GM18520 (cell line): ENCODE results near the gene OASL.
A peak's percentile ranks its signal among the peaks of the same experiment; 100 is the strongest.

Source experiments
- ATAC-seq: cut with Tn5 transposase; IDR thresholded peaks from one replicate; pipeline ENCODE4 v1.9.1; 2021; ENCODE audit not compliant: unreplicated experiment

Gene OASL

GRCh38 chr12:121015825-121016766 lies 22.9 kb downstream of the OASL start, which contains the start of gene C12orf43:
Gene C12orf43, minus strand, starts transcription at chr12:121016487. Its CDS starts 13 bp downstream, at chr12:121016474.
- peak; percentile 87 for ATAC-seq

DNA sequence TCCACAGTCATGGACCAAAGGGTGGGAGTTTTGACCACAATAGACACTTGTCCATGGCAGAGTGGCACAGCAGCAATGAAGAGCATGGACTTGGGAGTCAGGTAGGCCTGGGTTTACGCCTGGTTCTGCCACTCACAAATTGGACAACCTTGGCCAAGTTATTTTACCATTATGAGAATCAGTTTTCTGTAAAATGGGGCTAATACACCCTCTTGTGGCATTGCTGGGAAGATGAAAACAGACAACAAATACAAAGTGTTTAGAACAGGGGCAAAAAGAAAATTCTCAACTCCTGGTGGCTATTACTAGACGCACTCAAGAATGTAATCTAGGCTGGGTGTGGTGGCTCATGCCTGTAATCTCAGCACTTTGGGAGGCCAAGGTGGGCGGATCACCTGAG lies 25.3 kb downstream of the OASL start:
- no peak for ATAC-seq

DNA sequence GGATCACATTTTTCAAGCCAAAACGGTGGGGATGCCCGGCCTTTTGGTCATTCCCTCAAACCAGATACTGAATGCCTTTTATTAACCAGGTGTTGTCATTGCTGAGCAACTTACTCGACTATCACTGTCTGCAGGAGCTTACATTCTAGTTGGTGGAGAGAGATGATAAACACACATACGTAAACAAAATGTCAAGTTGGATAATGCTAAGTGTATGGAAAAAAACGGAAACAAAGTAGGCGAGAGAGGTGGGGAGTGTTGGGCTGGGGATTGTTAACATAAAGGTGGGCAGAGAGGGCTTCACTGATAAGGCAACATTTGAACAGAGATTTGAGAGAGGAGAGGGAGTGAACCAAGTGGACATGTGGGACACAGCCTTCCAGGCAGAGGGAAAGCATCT lies 27.2 kb downstream of the OASL start:
- ATAC-seq = no peak

GRCh38 chr12:121010860-121011259 lies 28.2 kb downstream of the OASL start:
- ATAC-seq = no peak

GRCh38 chr12:121009741-121010140 lies 29.3 kb downstream of the OASL start:
- no peak for ATAC-seq

GRCh38 chr12:121008347-121009098 lies 30.5 kb downstream of the OASL start:
- no peak for ATAC-seq

GRCh38 chr12:121005346-121005815 lies 33.7 kb downstream of the OASL start:
- ATAC-seq = no peak

DNA sequence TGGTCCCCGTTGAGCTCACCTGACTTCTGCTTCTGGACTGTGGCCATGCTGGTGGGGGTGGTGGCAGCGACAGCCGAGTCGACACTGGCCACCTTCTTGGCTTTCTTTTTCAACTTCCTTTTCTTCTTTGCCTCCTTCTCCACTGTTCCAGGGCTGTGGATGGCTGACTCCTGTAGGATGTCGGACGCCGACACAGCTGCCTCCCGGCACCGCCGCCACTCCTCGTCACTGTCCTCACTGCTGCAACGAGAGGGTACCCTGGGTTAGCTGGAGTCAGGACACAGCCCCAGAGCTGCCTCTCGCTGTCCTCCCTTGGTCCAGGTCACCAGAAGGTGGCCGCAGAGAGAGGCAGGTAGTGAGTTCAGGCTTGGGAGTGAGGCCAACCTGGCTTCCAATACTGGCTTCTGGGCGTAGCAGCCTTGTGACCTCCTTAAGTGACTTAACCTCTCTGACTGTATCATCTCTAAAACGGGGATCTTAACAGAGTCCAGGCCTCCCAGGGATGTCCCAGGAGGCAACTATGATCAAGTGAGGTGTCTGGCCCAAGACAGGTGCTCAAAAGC lies 34.7 kb downstream of the OASL start:
- ATAC-seq = no peak

GRCh38 chr12:121003650-121004049 lies 35.4 kb downstream of the OASL start:
- ATAC-seq = no peak

DNA sequence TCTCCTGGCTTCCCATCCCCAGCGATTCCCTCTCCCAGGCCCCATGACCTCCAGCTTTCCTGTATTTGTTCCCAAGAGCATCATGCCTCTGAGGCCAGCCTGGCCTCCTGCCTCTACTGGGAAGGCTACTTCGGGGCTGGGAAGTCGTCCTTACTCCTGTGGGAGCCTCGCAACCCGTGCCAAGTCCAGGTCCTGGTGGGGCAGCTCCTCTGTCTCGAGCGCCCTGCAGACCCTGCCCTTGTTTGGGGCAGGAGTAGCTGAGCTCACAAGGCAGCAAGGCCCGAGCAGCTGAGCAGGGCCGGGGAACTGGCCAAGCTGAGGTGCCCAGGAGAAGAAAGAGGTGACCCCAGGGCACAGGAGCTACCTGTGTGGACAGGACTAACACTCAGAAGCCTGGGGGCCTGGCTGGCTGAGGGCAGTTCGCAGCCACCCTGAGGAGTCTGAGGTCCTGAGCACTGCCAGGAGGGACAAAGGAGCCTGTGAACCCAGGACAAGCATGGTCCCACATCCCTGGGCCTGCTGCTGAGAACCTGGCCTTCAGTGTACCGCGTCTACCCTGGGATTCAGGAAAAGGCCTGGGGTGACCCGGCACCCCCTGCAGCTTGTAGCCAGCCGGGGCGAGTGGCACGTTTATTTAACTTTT lies 37.1 kb downstream of the OASL start:
- no peak for ATAC-seq

DNA sequence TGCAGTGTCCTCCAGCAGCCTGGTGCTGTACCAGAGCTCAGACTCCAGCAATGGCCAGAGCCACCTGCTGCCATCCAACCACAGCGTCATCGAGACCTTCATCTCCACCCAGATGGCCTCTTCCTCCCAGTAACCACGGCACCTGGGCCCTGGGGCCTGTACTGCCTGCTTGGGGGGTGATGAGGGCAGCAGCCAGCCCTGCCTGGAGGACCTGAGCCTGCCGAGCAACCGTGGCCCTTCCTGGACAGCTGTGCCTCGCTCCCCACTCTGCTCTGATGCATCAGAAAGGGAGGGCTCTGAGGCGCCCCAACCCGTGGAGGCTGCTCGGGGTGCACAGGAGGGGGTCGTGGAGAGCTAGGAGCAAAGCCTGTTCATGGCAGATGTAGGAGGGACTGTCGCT lies 38.0 kb downstream of the OASL start:
- ATAC-seq = no peak

GRCh38 chr12:121000530-121000929 lies 38.5 kb downstream of the OASL start:
- no peak for ATAC-seq

DNA sequence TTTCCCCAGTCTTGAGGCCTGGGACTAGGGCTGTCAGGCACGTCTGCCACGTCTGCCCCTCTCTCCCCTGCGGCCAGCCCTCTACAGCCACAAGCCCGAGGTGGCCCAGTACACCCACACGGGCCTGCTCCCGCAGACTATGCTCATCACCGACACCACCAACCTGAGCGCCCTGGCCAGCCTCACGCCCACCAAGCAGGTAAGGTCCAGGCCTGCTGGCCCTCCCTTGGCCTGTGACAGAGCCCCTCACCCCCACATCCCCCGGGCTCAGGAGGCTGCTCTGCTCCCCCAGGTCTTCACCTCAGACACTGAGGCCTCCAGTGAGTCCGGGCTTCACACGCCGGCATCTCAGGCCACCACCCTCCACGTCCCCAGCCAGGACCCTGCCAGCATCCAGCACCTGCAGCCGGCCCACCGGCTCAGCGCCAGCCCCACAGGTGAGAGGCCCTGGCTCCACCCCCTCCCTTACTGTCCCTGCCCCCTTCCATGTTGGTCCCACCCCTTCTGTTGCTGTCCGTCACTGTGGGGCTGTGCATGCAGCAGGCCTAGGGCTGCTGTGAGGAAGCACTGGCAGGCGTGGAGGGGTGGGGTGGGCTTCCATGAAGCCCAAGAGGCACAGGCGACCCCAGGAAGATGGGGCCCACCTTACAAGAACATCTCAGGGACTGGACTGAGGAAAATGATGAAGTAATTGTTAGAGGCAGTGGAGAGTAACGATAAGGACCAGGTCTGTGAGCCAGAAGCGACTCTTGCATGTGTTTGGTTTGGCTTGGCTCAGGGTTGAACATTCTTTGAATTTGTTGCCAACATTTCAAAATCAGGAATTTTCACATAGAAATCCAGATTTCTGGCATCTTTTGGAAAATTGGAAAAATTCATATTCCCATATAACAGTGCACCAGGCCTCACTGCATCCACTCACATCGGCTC lies 39.6 kb downstream of the OASL start:
- ATAC-seq = no peak

GRCh38 chr12:120998435-120998834 lies 40.6 kb downstream of the OASL start:
- no peak for ATAC-seq

GRCh38 chr12:120997448-120997847 lies 41.6 kb downstream of the OASL start:
- ATAC-seq = no peak

DNA sequence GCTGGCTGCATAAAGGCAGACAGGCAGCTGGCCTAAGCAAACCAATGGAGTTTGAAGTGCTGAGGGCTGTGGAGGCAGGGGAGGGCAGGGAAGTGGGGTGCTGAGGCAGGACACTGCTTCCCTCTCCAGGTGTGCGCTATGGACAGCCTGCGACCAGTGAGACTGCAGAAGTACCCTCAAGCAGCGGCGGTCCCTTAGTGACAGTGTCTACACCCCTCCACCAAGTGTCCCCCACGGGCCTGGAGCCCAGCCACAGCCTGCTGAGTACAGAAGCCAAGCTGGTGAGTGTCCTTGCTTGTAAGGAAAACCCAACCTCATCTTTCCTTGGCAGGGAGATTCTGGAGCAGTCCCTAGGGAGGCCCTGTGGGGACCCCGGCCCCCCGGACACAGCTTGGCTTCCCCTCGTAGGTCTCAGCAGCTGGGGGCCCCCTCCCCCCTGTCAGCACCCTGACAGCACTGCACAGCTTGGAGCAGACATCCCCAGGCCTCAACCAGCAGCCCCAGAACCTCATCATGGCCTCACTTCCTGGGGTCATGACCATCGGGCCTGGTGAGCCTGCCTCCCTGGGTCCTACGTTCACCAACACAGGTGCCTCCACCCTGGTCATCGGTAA lies 42.8 kb downstream of the OASL start:
- no peak for ATAC-seq

- ATAC-seq = no peak
Observed at GRCh38 chr12:120994589-120995337, 44.3 kb downstream of the OASL start.

DNA sequence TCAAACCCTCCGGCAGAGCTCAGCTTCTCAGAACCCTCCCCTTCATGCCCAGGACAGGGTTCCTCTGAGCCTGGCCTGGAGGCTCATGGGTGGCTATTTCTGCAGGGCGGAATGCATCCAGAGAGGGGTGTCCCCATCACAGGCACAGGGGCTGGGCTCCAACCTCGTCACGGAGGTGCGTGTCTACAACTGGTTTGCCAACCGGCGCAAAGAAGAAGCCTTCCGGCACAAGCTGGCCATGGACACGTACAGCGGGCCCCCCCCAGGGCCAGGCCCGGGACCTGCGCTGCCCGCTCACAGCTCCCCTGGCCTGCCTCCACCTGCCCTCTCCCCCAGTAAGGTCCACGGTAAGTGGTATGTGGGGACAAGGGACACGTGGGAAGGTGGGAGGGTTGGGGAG lies 45.0 kb downstream of the OASL start:
- no peak for ATAC-seq

- ATAC-seq = no peak
Observed at GRCh38 chr12:120993496-120993895, 45.5 kb downstream of the OASL start.
